GM19324 (cell line): ENCODE results near the gene LARGE1.

Source experiments
- ATAC-seq: cut with Tn5 transposase; IDR thresholded peaks from one replicate; pipeline ENCODE4 v1.9.1; 2021; ENCODE audit warnings: mild to moderate bottlenecking, moderate library complexity; ENCODE audit not compliant: unreplicated experiment, low FRiP score

Gene LARGE1

DNA sequence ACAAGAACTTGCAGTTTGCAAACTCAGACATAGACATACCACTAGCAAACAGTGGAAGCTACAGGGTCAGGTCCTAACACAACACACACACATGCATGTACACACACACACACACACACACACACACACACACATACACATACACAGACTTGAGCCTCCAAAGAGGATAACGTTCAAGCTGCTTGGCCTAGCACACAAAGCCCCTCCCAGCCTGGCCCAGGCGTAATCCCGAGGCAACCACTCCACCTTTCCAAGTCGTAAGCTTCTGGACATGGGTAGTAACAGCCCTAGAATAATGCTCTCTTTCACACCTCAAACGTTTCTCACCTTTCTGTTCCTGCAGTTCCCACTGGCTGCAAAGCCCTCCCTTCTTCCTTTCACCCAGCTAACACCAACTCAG, 88.6 kb downstream of the LARGE1 start:
- ATAC-seq, result no peak

DNA sequence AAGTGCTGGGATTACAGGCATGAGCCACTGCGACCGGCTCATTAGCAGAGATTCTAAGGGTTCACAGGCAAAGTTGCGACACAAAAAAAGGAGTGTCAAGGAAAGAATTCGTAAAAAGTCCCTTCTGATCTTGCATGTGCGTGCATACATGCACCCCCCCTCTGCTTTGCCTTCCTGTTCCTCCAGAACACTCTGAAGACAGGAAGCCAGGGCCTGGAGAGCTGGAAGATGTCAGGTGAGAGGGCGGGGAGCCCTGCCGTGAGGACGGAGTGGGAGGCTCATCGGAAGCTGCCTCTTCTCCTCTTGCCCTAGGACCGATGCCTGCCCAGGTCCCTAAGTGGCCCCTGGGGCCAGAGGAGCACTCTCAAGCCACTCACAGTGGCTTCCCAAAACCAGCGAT, 89.1 kb downstream of the LARGE1 start:
- no peak for ATAC-seq

GRCh38 chr22:33829546-33830280, 90.6 kb downstream of the LARGE1 start:
- no peak for ATAC-seq

GRCh38 chr22:33828302-33828701, 92.0 kb downstream of the LARGE1 start:
- no peak for ATAC-seq

DNA sequence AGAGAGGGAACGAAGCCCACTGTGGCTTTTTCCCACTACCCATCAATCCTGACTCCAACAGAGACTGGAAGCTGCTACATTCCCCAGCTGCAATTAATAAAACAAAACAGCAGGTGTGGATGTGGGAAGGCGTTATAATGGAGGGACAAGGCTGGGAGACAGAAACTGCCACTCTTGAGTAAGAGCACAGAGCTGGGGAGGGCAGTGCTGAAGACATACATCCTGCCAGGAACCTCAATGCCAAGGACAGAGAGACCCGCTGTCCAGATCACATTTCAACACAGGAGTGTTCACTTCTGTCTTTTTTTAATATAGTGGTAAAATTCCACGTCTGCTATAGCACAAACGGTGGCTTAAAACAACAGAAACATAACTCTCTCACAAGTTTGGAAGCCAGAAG, 94.5 kb downstream of the LARGE1 start:
- no peak for ATAC-seq

DNA sequence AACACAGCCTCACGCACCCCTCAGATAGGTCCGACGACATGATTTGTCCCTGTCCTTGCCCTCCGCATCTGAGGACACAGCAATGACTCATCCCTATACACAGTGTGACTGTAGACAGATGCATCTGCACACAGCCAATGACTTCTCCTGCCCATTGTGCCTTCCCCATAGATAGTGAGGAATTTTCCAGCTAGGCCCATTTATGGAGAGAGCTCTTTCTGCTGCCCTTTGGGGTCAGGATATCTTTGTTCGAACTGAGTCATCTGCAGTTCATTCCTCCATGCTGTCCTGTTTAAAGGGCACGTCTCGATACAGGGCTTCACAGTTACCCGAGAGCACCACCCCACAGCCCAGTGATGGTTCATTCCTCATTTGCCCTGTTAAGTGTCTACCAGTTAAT, 96.7 kb downstream of the LARGE1 start:
- no peak for ATAC-seq

- no peak for ATAC-seq
Measured at GRCh38 chr22:33821290-33821689, 99.0 kb downstream of the LARGE1 start.

DNA sequence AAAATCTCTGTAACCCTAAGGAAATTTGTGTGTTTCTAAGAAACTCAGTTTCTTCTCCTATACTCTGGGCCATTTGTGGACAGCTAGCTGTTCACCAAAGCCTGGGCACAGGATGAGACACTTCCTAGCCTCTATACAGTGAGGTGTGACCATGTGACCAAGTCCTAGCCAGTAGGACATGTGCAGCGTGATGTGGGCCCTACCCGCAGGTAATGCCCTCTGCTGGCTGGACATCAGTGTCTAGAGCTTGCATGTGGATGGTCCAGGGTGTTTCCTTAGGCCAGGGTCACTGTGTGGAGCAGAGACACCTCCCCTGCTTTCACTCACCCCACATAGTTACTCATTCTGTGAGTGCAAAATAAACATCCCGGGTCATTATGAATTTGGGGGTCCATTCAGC, 100.5 kb downstream of the LARGE1 start:
- ATAC-seq, result no peak

DNA sequence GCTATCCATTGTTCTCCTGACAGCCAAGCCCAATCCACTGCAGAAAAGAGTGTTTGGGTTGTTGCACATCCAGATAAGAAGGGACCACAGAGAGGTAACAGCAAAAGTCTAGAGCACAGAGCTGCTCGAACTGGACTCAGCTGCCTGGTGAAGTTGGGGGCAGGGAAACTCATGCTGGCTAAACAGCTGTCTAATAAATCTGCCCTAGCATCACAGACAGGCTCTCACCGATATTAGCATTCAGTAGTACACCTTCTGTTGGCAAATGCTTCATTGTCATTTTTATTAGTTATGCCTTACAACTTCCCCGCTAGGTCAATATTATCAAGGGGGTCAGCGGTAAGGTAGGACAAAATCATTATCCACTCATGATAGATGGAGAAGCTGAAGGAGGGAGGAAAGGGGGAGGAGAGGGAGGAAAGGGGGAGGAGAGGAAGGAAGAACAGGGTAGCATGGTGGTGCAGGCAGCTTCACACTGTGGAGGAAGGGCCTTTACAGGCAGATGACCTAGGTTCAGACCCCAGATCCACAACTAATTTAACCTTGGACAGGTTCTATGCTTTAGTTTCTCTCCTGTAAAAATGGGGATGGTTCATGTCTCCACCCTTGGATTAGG, 102.7 kb downstream of the LARGE1 start:
- ATAC-seq, result no peak

DNA sequence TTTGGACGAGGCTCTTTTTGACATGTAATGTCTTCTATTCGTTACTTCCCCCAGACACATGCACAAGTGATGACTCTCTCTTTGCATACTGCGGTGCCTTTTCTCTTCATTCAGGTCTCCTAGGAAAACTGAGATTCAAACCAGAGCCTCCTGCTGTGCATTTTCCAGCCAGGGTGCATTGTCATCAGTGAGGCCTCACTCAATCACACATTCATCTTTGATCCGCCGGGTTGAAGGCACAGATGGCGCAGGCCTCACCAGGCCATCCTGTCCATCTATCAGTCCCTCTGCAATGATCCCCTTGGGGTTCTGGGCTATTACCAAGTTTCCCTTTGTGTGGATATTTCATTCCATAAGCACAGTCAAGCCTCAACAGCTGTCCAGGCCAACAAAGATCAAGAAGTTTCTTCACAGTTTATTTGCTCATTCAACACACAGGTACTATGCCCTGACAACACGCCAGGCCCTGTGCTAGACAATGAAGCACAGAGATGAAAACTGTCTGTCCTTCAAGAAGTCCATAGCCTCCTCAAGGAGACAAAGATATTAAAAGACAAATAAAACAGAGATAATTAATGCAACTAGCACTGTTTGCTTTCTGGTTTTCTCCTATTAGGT, 107.8 kb downstream of the LARGE1 start:
- no peak for ATAC-seq

DNA sequence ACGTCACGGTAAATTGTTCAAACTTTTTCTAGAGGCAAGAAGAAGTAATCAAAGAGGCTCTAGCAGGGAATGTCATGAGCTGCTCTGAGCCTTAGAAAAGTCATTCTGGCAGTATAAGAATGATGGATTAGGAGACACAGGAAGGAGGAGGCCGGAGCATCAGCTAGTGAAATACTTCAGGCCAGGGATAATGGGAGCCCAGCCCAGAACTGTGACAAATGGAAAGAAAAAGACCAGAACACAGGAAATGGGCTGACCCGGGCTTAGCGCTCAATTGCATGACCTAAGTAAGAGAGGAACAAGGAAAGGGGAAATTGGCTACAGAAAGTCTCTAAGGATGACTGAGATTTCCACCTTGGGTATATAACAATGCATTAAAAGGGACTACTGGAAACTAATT, 108.6 kb downstream of the LARGE1 start:
- no peak for ATAC-seq

- no peak for ATAC-seq
Measured at GRCh38 chr22:33811208-33811607, 109.1 kb downstream of the LARGE1 start.

DNA sequence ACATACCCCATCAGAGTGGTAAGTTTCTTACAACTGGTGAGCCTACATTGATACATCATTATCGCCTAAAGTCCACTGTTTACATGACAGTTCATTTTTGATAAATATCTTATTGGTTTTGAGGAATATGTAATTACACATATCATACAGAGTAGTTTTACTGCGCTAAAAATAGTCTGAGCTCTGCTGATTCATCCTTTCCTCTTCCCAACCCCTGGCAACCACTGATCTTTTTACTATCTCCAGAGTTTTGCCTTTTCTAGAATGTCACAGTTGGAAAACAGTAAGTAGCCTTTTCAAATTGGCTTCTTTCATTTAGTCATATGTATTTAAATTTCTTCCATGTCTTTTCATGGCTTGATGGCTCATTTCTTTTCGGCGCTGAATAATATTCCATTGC, 112.8 kb downstream of the LARGE1 start:
- no peak for ATAC-seq

- no peak for ATAC-seq
Measured at GRCh38 chr22:33806191-33806590, 114.1 kb downstream of the LARGE1 start.

DNA sequence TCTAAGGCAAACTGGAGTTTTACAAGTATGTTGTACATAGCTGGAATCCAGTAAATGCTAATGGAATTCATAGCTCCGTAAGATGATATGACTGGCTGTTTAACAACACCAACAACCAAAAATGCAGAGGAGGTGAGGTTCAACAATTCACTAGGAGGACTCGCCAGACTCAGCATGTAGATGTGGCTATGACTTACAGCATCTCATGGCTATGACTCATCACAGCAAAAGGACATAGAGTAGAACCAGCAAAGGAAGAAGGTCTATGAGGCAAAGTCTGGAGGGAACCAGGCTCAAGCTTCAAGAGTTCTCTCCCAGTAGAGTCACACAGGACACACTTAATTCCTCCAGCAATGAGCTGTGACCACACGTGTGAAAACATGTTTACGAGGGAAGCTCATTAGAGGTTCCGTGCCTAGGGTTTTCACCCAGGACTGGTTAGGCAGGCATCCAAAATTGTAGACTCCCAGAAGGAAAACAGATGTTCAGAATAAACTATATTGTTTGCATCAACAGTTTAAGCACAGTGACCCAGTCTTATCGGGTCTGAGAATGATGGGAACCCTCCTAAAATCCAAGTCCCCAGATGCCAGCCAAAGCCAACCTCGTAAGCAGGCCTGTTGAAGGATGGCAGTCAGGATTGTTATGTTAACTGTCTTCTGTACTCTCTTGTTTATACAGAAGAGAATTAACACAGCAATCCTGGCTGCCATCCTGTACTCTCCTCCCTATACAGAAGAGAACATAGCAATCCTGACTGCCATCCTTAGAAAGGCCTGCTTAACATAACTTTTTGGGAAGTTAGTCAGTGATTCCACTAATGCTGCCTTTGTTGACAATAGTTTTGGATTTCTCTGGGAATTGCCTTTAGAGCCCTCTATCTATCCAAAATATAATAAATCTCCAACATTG, 116.6 kb downstream of the LARGE1 start:
- ATAC-seq, result no peak

- no peak for ATAC-seq
Measured at GRCh38 chr22:33798401-33798800, 121.9 kb downstream of the LARGE1 start.

DNA sequence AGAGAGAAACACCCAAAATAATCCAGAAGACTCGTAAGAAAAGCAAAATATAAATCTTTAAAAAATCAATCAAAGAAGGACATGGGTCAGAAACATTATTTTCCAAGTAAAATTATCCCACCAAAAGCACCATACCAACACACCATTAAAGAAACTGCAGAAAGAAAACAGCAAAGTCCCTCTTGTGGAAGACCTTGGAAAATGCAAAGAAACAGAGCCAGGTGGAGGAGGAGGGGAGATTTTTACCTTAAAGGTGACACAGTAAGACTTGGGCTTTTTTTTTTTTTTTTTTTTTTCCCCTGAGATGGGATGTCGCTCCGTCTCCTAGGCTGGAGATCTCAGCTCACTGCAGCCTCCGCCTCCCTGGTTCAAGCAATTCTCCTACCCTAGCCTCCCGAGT, 123.8 kb downstream of the LARGE1 start:
- ATAC-seq, result no peak

DNA sequence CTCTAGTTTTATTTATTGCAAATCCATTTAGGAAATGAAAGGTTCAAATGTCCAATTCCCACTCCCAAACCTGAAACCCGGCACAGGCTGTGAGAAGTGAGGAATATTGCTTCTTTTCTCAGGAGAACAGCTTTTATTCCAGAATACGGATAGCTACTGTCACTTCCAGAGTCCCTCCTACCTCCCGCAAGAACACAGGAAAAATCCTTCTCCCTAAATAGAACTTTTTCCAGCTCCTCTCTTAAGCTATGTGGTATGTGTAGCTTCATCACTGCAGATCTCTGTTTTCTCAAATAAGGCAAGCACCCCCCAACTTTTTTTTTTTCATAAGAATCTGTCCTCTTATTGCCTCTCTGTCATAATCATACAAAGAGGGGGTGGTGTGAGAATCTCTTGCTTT, 126.8 kb downstream of the LARGE1 start:
- no peak for ATAC-seq

- no peak for ATAC-seq
Measured at GRCh38 chr22:33792832-33793231, 127.4 kb downstream of the LARGE1 start.

DNA sequence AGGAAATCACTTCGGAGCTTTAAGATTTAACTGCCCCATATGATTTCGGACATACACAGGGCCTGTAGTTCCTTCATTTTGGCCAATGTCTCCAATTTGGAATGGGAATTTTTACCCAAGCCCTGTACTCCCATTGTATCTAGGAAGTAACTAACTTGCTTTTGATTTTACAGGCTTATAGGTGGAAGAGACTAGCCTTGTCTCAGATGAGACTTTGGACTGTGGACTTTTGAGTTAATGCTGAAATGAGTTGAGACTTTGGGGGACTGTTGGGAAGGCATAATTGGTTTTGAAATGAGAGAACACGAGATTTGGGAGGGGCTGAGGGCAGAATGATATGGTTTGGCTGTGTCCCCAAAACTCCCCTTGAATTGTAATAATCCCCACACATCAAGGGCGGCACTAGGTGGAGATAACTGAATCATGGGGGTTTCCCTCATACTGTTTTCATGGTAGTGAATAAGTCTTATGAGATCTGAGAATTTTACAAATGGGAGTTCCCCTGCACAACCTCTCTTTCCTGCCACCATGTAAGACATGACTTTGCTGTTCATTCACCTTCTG, 130.5 kb downstream of the LARGE1 start:
- ATAC-seq, result no peak

DNA sequence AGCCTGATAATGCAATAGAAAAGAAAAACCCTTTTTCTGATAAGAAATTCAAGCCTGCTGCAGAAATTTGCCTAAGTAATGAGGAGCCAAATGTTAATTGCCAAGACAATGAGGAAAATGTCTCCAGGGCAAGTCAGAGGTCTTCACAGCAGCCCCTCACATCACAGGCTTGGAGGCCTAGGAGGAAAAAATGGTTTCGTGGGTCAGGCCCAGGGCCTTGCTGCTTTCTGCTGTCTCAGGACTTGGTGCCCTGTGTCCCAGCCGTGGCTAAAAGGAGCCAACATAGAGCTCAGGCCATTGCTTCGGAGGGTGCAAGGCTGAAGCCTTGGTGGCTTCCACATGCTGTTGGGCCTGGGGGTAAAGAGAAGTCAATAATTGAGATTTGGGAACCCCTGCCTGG, 131.3 kb downstream of the LARGE1 start:
- no peak for ATAC-seq
